ENCODE measurements around the gene PAX2.

The PAX2 gene

DNA sequence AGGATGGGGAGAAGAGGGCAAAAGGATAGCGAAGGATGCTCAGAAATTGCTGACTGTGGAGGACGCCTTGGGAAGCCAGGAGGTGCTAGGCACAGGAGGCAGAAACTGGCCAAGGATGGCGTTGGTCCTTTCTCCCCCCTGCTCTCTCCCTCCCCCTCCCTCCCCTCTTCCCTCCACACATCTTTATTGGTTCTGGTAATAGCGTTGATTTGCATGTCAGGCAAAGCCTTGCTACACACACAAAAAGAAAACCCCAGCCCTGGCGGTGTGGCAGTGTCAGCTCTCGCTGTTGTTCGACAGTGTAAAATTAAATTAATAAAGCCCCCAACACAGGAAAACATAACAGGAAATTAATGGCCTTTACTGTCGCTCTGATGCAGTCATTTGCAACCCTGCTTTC, 47.2 kb downstream of the PAX2 start:
- no peak overlapping the region for H3K4me3 ChIP-seq (ENCODE audit: low read length)
- peaks cover 10% of the 10 kb centered on the region for H3K4me1 ChIP-seq (ENCODE audit: control insufficient read depth, insufficient read depth, low read length)
- no peaks in the 10 kb centered on the region for H3K27me3 ChIP-seq (ENCODE audit: control insufficient read depth, insufficient read depth, low read length)
- no peak for DNase-seq (ENCODE audit: low read depth, low spot score)
- no peaks in the 10 kb centered on the region for H3K36me3 ChIP-seq (ENCODE audit: control insufficient read depth, insufficient read depth, low read length)
- WGBS (ENCODE audit: insufficient coverage, insufficient read length): no CpG with 5 or more reads among the region's 8 CpGs
- H3K9me3 ChIP-seq (ENCODE audit: control insufficient read depth, insufficient read depth, low read length): no peaks in the 10 kb centered on the region
- no peak overlapping the region for H3K27ac ChIP-seq (ENCODE audit: low read length)

DNA sequence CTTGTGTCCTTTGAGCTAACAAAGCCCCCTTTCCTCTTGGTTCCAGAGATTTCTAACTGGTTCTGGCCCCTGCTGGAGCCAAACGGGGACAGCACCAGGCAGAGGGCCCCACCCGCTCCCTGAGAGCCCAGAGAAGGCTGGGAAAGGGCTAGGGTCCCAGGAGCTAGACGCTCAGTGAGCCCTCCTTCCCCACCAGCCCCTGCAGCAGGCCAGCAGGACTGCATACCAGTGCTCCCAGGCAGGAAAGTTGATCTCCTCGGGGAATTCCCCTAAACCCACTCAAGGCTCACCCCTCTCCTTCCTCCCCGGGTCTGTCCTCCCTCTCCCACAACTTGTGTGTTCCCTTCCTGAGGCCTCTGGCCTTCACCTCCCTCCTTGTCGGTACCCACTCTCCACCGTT, 47.7 kb downstream of the PAX2 start:
- Histone ChIP-seq H3K4me3 (ENCODE audit: low read length) (no peak overlapping the region), H3K4me1 (ENCODE audit: control insufficient read depth, insufficient read depth, low read length) (peaks cover 8% of the 10 kb centered on the region; the same call in 1 of the 2 replicates), H3K27ac (ENCODE audit: low read length) (no peak overlapping the region), H3K36me3 (ENCODE audit: control insufficient read depth, insufficient read depth, low read length) (no peaks in the 10 kb centered on the region), H3K27me3 (ENCODE audit: control insufficient read depth, insufficient read depth, low read length) (no peaks in the 10 kb centered on the region), H3K9me3 (ENCODE audit: control insufficient read depth, insufficient read depth, low read length) (no peaks in the 10 kb centered on the region)
- WGBS (ENCODE audit: insufficient coverage, insufficient read length): no CpG with 5 or more reads among the region's 7 CpGs
- no peak for DNase-seq (ENCODE audit: low read depth, low spot score)

- no peaks in the 10 kb centered on the region for H3K36me3 ChIP-seq (ENCODE audit: control insufficient read depth, insufficient read depth, low read length)
- no peaks in the 10 kb centered on the region for H3K9me3 ChIP-seq (ENCODE audit: control insufficient read depth, insufficient read depth, low read length)
- H3K4me3 ChIP-seq (ENCODE audit: low read length): no peak overlapping the region
- no CpG with 5 or more reads among the region's 7 CpGs for WGBS (ENCODE audit: insufficient coverage, insufficient read length)
- no peak overlapping the region for H3K27ac ChIP-seq (ENCODE audit: low read length)
- H3K27me3 ChIP-seq (ENCODE audit: control insufficient read depth, insufficient read depth, low read length): no peaks in the 10 kb centered on the region
- DNase-seq (ENCODE audit: low read depth, low spot score): no peak
- H3K4me1 ChIP-seq (ENCODE audit: control insufficient read depth, insufficient read depth, low read length): peaks cover 3% of the 10 kb centered on the region
These were observed 54.5 kb downstream of the PAX2 start for GRCh38 chr10:100799881-100800280.

DNA sequence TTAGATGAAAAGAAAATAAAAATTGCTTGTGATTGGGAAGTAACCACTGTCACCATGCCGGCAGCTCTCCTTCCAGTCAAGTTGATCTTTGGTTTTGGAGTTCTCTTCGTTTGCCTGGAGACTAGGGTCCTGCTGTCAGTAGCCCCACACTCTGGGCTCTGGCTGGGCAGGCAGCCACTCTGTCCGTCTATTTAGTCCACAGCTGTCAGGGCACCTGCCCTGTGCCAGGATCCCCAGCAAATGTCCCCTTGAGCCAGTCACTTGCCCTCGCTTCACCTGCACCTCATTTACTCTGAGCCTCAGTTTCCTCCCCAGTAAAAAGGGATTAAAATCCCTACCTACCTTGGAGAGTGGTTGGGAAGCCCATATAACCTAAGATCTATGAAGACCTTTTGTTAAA, 55.5 kb downstream of the PAX2 start:
- H3K27ac ChIP-seq (ENCODE audit: low read length): no peak overlapping the region
- peaks cover 3% of the 10 kb centered on the region for H3K4me1 ChIP-seq (ENCODE audit: control insufficient read depth, insufficient read depth, low read length)
- no peak overlapping the region for H3K4me3 ChIP-seq (ENCODE audit: low read length)
- no peaks in the 10 kb centered on the region for H3K9me3 ChIP-seq (ENCODE audit: control insufficient read depth, insufficient read depth, low read length)
- H3K36me3 ChIP-seq (ENCODE audit: control insufficient read depth, insufficient read depth, low read length): no peaks in the 10 kb centered on the region
- H3K27me3 ChIP-seq (ENCODE audit: control insufficient read depth, insufficient read depth, low read length): no peaks in the 10 kb centered on the region
- DNase-seq (ENCODE audit: low read depth, low spot score): no peak
- WGBS (ENCODE audit: insufficient coverage, insufficient read length): no CpG with 5 or more reads among the region's 4 CpGs

- Histone ChIP-seq H3K27ac (ENCODE audit: low read length) (no peak overlapping the region), H3K4me3 (ENCODE audit: low read length) (no peak overlapping the region), H3K27me3 (ENCODE audit: control insufficient read depth, insufficient read depth, low read length) (no peaks in the 10 kb centered on the region), H3K4me1 (ENCODE audit: control insufficient read depth, insufficient read depth, low read length) (peaks cover 3% of the 10 kb centered on the region), H3K9me3 (ENCODE audit: control insufficient read depth, insufficient read depth, low read length) (no peaks in the 10 kb centered on the region), H3K36me3 (ENCODE audit: control insufficient read depth, insufficient read depth, low read length) (no peaks in the 10 kb centered on the region)
- DNase-seq (ENCODE audit: low read depth, low spot score): no peak
- no CpG with 5 or more reads among the region's 2 CpGs for WGBS (ENCODE audit: insufficient coverage, insufficient read length)
These were observed 56.8 kb downstream of the PAX2 start for GRCh38 chr10:100802196-100802595.

- DNase-seq (ENCODE audit: low read depth, low spot score): no peak
- no CpG with 5 or more reads among the region's 10 CpGs for WGBS (ENCODE audit: insufficient coverage, insufficient read length)
- no peaks in the 10 kb centered on the region for H3K9me3 ChIP-seq (ENCODE audit: control insufficient read depth, insufficient read depth, low read length)
- no peak overlapping the region for H3K27ac ChIP-seq (ENCODE audit: low read length)
- H3K27me3 ChIP-seq (ENCODE audit: control insufficient read depth, insufficient read depth, low read length): no peaks in the 10 kb centered on the region
- H3K36me3 ChIP-seq (ENCODE audit: control insufficient read depth, insufficient read depth, low read length): no peaks in the 10 kb centered on the region
- H3K4me3 ChIP-seq (ENCODE audit: low read length): no peak overlapping the region
- H3K4me1 ChIP-seq (ENCODE audit: control insufficient read depth, insufficient read depth, low read length): peaks cover 3% of the 10 kb centered on the region
These were observed 57.2 kb downstream of the PAX2 start for GRCh38 chr10:100802607-100803006.

- DNase-seq (ENCODE audit: low read depth, low spot score): no peak
- H3K27ac ChIP-seq (ENCODE audit: low read length): no peak overlapping the region
- H3K4me1 ChIP-seq (ENCODE audit: control insufficient read depth, insufficient read depth, low read length): peaks cover 3% of the 10 kb centered on the region
- no peaks in the 10 kb centered on the region for H3K36me3 ChIP-seq (ENCODE audit: control insufficient read depth, insufficient read depth, low read length)
- H3K4me3 ChIP-seq (ENCODE audit: low read length): no peak overlapping the region
- no peaks in the 10 kb centered on the region for H3K9me3 ChIP-seq (ENCODE audit: control insufficient read depth, insufficient read depth, low read length)
- WGBS (ENCODE audit: insufficient coverage, insufficient read length): no CpG with 5 or more reads among the region's 6 CpGs
- no peaks in the 10 kb centered on the region for H3K27me3 ChIP-seq (ENCODE audit: control insufficient read depth, insufficient read depth, low read length)
These were observed 58.1 kb downstream of the PAX2 start for GRCh38 chr10:100803492-100803891.

DNA sequence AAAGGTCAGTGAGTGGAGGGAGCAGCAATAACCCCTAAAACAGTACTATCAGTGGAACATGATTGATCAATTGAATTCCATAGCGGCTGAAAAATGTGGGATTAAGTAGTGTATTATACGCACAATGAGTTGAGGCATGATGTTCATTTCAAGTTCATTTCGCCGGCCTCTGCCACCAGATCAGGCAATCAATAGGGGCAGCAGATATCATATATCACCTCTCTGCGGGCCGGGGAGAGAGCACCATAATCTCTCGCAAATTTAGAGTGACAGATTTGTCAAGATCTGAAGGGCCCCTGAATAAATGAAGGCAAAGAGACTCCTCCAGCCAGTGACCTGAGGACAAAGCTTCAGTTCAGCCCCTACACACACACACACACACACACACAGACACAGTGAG, 58.5 kb downstream of the PAX2 start:
- no peak for DNase-seq (ENCODE audit: low read depth, low spot score)
- Histone ChIP-seq H3K4me1 (ENCODE audit: control insufficient read depth, insufficient read depth, low read length) (peaks cover 3% of the 10 kb centered on the region), H3K27me3 (ENCODE audit: control insufficient read depth, insufficient read depth, low read length) (no peaks in the 10 kb centered on the region), H3K4me3 (ENCODE audit: low read length) (no peak overlapping the region), H3K9me3 (ENCODE audit: control insufficient read depth, insufficient read depth, low read length) (no peaks in the 10 kb centered on the region), H3K27ac (ENCODE audit: low read length) (no peak overlapping the region), H3K36me3 (ENCODE audit: control insufficient read depth, insufficient read depth, low read length) (no peaks in the 10 kb centered on the region)
- WGBS (ENCODE audit: insufficient coverage, insufficient read length): no CpG with 5 or more reads among the region's 7 CpGs

- no CpG with 5 or more reads among the region's 14 CpGs for WGBS (ENCODE audit: insufficient coverage, insufficient read length)
- H3K4me1 ChIP-seq (ENCODE audit: control insufficient read depth, insufficient read depth, low read length): peaks cover 3% of the 10 kb centered on the region
- H3K27me3 ChIP-seq (ENCODE audit: control insufficient read depth, insufficient read depth, low read length): no peaks in the 10 kb centered on the region
These were observed 60.4 kb downstream of the PAX2 start for GRCh38 chr10:100805543-100806355.

GRCh38 chr10:100806356-100806645, 60.9 kb downstream of the PAX2 start:
- H3K27me3 ChIP-seq (ENCODE audit: control insufficient read depth, insufficient read depth, low read length): no peaks in the 10 kb centered on the region

More at GRCh38 chr10:100805543-100806355, 60.4 kb downstream of the PAX2 start:
- DNase-seq (ENCODE audit: low read depth, low spot score): no peak
- Histone ChIP-seq H3K4me3 (ENCODE audit: low read length) (no peak overlapping the region), H3K27ac (ENCODE audit: low read length) (no peak overlapping the region), H3K9me3 (ENCODE audit: control insufficient read depth, insufficient read depth, low read length) (no peaks in the 10 kb centered on the region), H3K36me3 (ENCODE audit: control insufficient read depth, insufficient read depth, low read length) (no peaks in the 10 kb centered on the region)

More at GRCh38 chr10:100806356-100806645, 60.9 kb downstream of the PAX2 start:
- no CpG with 5 or more reads among the region's 8 CpGs for WGBS (ENCODE audit: insufficient coverage, insufficient read length)
- Histone ChIP-seq H3K4me3 (ENCODE audit: low read length) (no peak overlapping the region), H3K9me3 (ENCODE audit: control insufficient read depth, insufficient read depth, low read length) (no peaks in the 10 kb centered on the region), H3K36me3 (ENCODE audit: control insufficient read depth, insufficient read depth, low read length) (no peaks in the 10 kb centered on the region), H3K27ac (ENCODE audit: low read length) (no peak overlapping the region), H3K4me1 (ENCODE audit: control insufficient read depth, insufficient read depth, low read length) (peaks cover 3% of the 10 kb centered on the region)
- DNase-seq (ENCODE audit: low read depth, low spot score): no peak

All from iPS DF 6.9 (cell line).